ENCODE measurements around the gene SPSB4. TPM values are rescaled to one million over a fixed set of nuclear protein-coding genes. Genes with fewer than 3 reads are reported as not detected.

Gene SPSB4
- total and polyA plus RNA-seq, 2 of the 13 experiments (the other 11 are each of a cell fraction or from before 2014, with no cell fraction given) = not detected

DNA sequence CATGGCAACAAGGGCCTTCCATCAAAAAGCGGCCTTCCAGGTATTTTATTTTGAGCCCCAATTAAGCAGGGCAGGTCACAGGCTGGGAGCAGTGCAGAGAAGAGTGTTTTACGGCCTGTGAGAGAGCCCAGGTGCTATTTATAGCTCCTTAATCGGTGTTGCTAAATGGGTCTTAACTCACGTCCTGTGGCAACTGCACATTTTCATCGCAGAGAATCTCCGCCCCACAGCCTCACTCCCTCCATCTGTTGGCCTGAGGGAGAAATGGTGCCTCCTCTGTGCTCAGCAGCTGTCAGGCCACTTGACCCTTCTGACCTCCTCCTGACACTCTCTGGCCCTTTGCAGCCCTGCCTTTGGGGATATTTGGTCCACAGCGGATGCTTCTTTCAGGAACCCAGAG is 58.6 kb downstream of the SPSB4 start (continued):
- TF ChIP-seq, protein P1, sequence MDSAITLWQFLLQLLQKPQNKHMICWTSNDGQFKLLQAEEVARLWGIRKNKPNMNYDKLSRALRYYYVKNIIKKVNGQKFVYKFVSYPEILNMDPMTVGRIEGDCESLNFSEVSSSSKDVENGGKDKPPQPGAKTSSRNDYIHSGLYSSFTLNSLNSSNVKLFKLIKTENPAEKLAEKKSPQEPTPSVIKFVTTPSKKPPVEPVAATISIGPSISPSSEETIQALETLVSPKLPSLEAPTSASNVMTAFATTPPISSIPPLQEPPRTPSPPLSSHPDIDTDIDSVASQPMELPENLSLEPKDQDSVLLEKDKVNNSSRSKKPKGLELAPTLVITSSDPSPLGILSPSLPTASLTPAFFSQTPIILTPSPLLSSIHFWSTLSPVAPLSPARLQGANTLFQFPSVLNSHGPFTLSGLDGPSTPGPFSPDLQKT (CRISPR knock-in tag; IDR thresholded peaks at IDR 0.05; ENCODE audit: borderline replicate concordance) = no peak

DNA sequence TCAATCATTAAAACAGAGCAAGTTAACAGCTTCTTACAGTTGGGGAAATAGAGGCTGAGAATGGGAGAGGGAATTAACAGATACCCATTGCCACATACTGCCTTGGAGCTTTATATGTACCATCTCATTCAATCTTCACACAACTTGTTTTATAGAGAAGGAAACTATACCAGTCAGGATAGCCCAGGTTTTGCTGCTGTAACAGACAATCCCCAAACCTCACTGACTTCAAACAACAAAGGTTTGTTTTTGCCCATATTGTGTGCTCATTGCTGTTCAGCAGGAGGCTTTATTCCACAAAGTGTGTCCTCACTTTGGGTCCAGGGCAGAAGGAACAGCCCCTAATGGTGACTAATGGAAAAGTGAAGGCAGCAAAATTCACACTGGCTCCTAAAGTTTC is 59.2 kb downstream of the SPSB4 start:
- Histone ChIP-seq H3K27me3 (ENCODE audit: control insufficient read depth in 1 of 2, insufficient read depth in 2 of 2, low read length in 2 of 2) (peaks cover 0 to 3% of the 10 kb centered on the region in 2 experiments; a peak in 1 of 5 replicates), H3K9me3 (ENCODE audit: low read length) (no peaks in the 10 kb centered on the region), H3K9ac (ENCODE audit: insufficient read depth, low read depth, low read length) (no peak overlapping the region), H4K20me1 (ENCODE audit: insufficient read depth, low read length) (no peaks in the 10 kb centered on the region), H3K4me1 (ENCODE audit: insufficient read depth, low read length) (no peaks in the 10 kb centered on the region), H3K27ac (ENCODE audit: extremely low read length, insufficient read depth, low read length) (no peak overlapping the region), H2AFZ (ENCODE audit: low read length) (no peak overlapping the region), H3K4me3 (replicated peaks in 1 of 3; ENCODE audit: insufficient read depth in 1 of 3, low read depth in 2 of 3, low read length in 3 of 3) (no peak overlapping the region), H3K36me3 (replicated peaks in 1 of 2; ENCODE audit: control insufficient read depth in 1 of 2, insufficient read depth in 2 of 2, low read length in 2 of 2) (no peaks in the 10 kb centered on the region), H3K4me2 (ENCODE audit: low read depth, low read length) (no peak overlapping the region), H3K79me2 (ENCODE audit: insufficient read depth, low read length) (no peaks in the 10 kb centered on the region)
- DNase-seq (ENCODE audit: low spot score) (no peak), ATAC-seq (no peak), FAIRE-seq (no peak)
- in situ Hi-C loops (cut with HindIII; ENCODE audit: extremely low pct_ligation_motif_present, low pct_unique_long_range_greater_than_20kb) = no loop called here
- no TSS peak for BruUV-seq (replicated peaks)
- POLR2A ChIA-PET = no interaction called here
- CTCF ChIA-PET (ENCODE audit: low intra/inter-chr PET ratio, low total read pairs) = no interaction called here
- intact Hi-C loops (cut with micrococcal nuclease; ENCODE audit: unreplicated experiment) = no loop called here
- no peak for TF ChIP-seq ZKSCAN1 (IDR thresholded peaks at IDR 0.05; ENCODE audit: low read length)
- TF ChIP-seq ZNF12 (CRISPR knock-in tag; IDR thresholded peaks at IDR 0.05) = peak; percentile 97
- TF ChIP-seq KLF16 (CRISPR knock-in tag; IDR thresholded peaks at IDR 0.05) = no peak
- no peak for TF ChIP-seq RBAK (CRISPR knock-in tag; IDR thresholded peaks at IDR 0.05)
- no peak for TF ChIP-seq ZNF737 (CRISPR knock-in tag; IDR thresholded peaks at IDR 0.05; ENCODE audit: borderline replicate concordance)
- TF ChIP-seq ZNF644 (CRISPR knock-in tag; IDR thresholded peaks at IDR 0.05; ENCODE audit: low read depth) = no peak
- no peak for TF ChIP-seq ZNF777 (CRISPR knock-in tag; IDR thresholded peaks at IDR 0.05)
